HL-60 (cell line): ENCODE data around the gene ARSG.
"Not testable (repeated sequence)": the region's sequence is repeated elsewhere in the genome, so short reads cannot be mapped to it uniquely, and the experiment has no call there.

Source experiments
- GABPA ChIP-seq: IDR thresholded peaks from 2 replicates; pipeline ENCODE4 v1.6.1; 2012; ENCODE audit warnings: low read depth
- TF ChIP-seq, protein P1 (sequence below): IDR thresholded peaks from one replicate; pipeline ENCODE4 v1.5.1; 2011; ENCODE audit warnings: low read length, control low read depth, inconsistent platforms; ENCODE audit not compliant: insufficient read depth

DNA sequence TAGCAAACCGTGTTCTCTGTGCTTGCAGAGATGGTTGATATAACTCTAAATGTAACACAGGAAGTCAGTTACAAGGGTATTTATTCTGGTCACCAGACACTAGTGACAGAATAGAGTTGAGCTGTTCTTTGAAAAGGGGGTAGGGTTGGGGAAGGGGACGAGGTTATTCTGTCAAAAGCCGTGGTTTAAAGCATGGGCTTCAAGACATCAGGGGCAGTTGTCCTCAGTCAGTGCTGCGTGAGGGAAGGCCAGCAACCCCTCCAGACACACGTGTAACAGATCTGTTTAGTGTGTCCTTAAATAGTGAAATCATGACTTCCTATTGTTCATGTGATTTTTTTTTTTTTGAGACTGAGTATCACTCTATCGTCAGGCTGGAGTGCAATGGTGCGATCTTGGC lies 37.9 kb upstream of the ARSG start:
- TF ChIP-seq, protein P1, sequence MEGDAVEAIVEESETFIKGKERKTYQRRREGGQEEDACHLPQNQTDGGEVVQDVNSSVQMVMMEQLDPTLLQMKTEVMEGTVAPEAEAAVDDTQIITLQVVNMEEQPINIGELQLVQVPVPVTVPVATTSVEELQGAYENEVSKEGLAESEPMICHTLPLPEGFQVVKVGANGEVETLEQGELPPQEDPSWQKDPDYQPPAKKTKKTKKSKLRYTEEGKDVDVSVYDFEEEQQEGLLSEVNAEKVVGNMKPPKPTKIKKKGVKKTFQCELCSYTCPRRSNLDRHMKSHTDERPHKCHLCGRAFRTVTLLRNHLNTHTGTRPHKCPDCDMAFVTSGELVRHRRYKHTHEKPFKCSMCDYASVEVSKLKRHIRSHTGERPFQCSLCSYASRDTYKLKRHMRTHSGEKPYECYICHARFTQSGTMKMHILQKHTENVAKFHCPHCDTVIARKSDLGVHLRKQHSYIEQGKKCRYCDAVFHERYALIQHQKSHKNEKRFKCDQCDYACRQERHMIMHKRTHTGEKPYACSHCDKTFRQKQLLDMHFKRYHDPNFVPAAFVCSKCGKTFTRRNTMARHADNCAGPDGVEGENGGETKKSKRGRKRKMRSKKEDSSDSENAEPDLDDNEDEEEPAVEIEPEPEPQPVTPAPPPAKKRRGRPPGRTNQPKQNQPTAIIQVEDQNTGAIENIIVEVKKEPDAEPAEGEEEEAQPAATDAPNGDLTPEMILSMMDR: not testable (repeated sequence)
- TF ChIP-seq GABPA: not testable (repeated sequence)
